AG04450 (cell line): ENCODE results near the gene LRRC71. TPM values are rescaled to one million over a fixed set of nuclear protein-coding genes. Genes with fewer than 3 reads are reported as not detected.

Experiments
- CTCF ChIA-PET: fragments of 300-600, 350-600 bp; formaldehyde crosslinking; extraction: SDS; loops from one replicate; lab custom pipeline; 2022; ENCODE audit warnings: antibody characterized with exemption, inconsistent platforms; lab: Charles Lee
- POLR2A ChIA-PET: fragments of 350-600 bp; formaldehyde crosslinking; extraction: SDS; loops from one replicate; lab custom pipeline; 2021; ENCODE audit warnings: antibody characterized with exemption, inconsistent platforms; lab: Yijun Ruan, JAX
- DNase-seq: peaks from one replicate; pipeline ENCODE4 v3.0.0-alpha.2; 2011; ENCODE audit warnings: low read depth, low spot score
- H3K27ac ChIP-seq: one replicate; pipeline ENCODE4 v1.5.1; 2012; ENCODE audit warnings: low read depth, low read length, control low read depth
- H3K27me3 ChIP-seq: one replicate; pipeline ENCODE4 v1.6.0; 2012; ENCODE audit warnings: low read length; ENCODE audit not compliant: control insufficient read depth, insufficient read depth
- H3K4me3 ChIP-seq: 2 replicates; pipeline ENCODE4 v1.5.1; 2011; ENCODE audit warnings: mild to moderate bottlenecking, low read depth, low read length, control low read depth
- H3K9me3 ChIP-seq: 2 replicates; pipeline ENCODE4 v1.5.1; 2012; ENCODE audit warnings: low read length; ENCODE audit not compliant: control insufficient read depth, insufficient read depth
- polyA plus RNA-seq: library from polyadenylated mRNA; depleted of rRNA; stranded (reverse); fragments of >200 nt; gene quantifications from 2 replicates; pipeline ENCODE4 v1.2.3, GENCODE V29; 2011
- TF ChIP-seq, protein P1 (sequence below): IDR thresholded peaks from 2 replicates; pipeline ENCODE4 v1.5.1; 2011; ENCODE audit warnings: low read depth, low read length, control low read depth, inconsistent platforms

Gene LRRC71
- polyA plus RNA-seq, 1 experiment = not detected

DNA sequence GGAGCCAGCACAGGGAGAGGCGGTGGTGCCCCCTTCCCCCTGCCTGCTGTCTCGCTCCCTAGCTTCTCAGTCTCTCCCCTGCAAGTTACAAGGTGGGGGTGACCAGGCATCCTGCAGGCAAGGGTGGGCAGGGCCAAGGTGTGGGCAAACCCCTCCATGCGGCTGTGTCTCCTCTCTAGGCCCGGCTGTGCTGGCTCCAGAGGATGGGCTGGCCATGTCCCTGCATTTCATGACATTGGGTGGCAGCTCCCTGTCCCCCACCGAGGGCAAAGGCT is 45.2 kb upstream of the LRRC71 start:
- CTCF ChIA-PET = interaction anchor here (0.6 to 4.8 kb wide), 2 partner anchors 15 to 1429 kb away, joined by 3 to 32 read pairs; no protein-coding TSS in a partner anchor
- TF ChIP-seq, protein P1, sequence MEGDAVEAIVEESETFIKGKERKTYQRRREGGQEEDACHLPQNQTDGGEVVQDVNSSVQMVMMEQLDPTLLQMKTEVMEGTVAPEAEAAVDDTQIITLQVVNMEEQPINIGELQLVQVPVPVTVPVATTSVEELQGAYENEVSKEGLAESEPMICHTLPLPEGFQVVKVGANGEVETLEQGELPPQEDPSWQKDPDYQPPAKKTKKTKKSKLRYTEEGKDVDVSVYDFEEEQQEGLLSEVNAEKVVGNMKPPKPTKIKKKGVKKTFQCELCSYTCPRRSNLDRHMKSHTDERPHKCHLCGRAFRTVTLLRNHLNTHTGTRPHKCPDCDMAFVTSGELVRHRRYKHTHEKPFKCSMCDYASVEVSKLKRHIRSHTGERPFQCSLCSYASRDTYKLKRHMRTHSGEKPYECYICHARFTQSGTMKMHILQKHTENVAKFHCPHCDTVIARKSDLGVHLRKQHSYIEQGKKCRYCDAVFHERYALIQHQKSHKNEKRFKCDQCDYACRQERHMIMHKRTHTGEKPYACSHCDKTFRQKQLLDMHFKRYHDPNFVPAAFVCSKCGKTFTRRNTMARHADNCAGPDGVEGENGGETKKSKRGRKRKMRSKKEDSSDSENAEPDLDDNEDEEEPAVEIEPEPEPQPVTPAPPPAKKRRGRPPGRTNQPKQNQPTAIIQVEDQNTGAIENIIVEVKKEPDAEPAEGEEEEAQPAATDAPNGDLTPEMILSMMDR = no peak
- H3K27ac ChIP-seq = no peak overlapping the region
- peaks cover 49% of the 10 kb centered on the region for H3K27me3 ChIP-seq
- H3K4me3 ChIP-seq = no peak overlapping the region
- no peak for DNase-seq
- POLR2A ChIA-PET = no interaction called here
- no peaks in the 10 kb centered on the region; the same call in 1 of the 2 replicates for H3K9me3 ChIP-seq

DNA sequence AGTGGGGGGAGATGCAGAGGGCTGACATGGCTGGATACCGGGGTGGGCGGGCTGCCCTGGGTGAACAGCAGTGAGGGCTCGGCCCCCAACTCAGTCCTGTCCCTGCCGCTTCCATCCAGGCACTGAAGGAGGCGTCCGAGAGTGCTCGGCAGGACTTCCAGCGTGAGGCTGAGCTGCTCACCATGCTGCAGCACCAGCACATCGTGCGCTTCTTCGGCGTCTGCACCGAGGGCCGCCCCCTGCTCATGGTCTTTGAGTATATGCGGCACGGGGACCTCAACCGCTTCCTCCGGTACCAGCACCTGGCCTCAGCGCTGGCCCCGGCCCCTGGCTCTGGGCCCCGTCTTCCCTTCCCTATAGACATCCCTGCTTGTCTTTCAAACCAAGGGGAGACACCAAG is 44.2 kb upstream of the LRRC71 start:
- no peak overlapping the region for H3K4me3 ChIP-seq
- TF ChIP-seq, protein P1 = peak; percentile 44
- POLR2A ChIA-PET = no interaction called here
- DNase-seq = no peak
- CTCF ChIA-PET = interaction anchor here (0.5 to 4.8 kb wide), 8 partner anchors 9 to 44 kb away, joined by 3 to 32 read pairs (median 4); no protein-coding TSS in a partner anchor
- H3K27ac ChIP-seq = no peak overlapping the region
- peaks cover 59% of the 10 kb centered on the region for H3K27me3 ChIP-seq
- no peaks in the 10 kb centered on the region; the same call in 1 of the 2 replicates for H3K9me3 ChIP-seq

DNA sequence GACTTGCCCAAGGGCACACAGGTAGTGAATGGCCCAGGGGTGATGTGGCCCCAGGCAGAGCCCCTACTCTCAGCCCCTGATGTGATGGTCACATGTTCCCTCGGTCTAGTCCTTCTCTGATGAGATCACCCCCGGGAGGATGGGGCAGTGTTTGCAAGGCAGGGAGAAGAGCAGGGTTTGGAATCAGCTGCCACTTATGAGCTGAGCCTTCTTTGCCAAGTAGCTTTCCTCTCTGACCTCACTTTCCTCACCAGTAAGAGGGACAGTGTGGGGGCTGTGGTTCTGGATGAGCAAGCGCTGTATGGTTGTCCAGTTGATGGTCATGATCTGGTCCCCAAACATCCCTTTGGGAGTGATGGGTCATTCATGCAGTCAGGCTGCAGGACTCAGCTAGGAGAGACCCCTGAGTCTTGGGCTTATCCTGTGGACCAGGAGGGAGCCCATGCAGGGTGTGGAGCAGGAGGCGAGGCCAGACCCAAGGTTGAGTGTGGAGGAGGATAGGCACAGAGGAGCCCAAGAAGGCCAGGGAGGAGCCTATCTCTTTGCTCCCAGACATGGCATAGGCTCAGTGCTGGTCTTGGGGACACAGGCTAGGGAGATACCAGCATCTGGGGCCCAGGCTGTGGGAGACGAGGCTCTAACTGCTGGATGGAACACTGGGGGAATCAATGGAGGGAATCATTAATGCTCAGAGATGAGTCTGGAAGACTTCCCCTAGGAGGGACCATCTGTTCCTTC is 42.8 kb upstream of the LRRC71 start:
- Histone ChIP-seq H3K27me3 (peaks cover 72% of the 10 kb centered on the region), H3K9me3 (no peaks in the 10 kb centered on the region; the same call in 1 of the 2 replicates), H3K4me3 (no peak overlapping the region), H3K27ac (no peak overlapping the region)
- TF ChIP-seq, protein P1 = no peak
- no peak for DNase-seq
- CTCF ChIA-PET = interaction anchor here (4.8 kb wide), 1 partner anchor 13 kb away, joined by 32 read pairs; no protein-coding TSS in a partner anchor
- POLR2A ChIA-PET = no interaction called here

DNA sequence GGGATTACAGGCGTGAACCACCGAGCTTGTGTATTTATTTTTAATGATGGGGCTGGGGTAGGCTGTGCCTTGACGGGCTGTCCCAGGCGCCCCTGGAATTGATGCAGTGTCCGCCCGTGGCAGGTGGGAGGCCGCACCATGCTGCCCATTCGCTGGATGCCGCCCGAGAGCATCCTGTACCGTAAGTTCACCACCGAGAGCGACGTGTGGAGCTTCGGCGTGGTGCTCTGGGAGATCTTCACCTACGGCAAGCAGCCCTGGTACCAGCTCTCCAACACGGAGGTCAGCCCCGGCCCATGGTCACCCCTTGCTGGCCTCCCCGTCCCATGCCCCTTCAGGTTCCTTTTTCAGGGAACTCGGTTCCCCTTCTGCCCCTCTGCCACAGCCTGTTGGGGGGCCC is 40.6 kb upstream of the LRRC71 start:
- no peaks in the 10 kb centered on the region for H3K9me3 ChIP-seq
- CTCF ChIA-PET = interaction anchor here (0.5 to 1.5 kb wide), 4 partner anchors 10 to 190 kb away, joined by 3 to 8 read pairs (median 6); partner anchors contain the start of gene NTRK1
- POLR2A ChIA-PET = no interaction called here
- H3K27ac ChIP-seq = no peak overlapping the region
- H3K27me3 ChIP-seq = peaks cover 88% of the 10 kb centered on the region
- no peak overlapping the region for H3K4me3 ChIP-seq
- no peak for DNase-seq
- TF ChIP-seq, protein P1 = no peak

DNA sequence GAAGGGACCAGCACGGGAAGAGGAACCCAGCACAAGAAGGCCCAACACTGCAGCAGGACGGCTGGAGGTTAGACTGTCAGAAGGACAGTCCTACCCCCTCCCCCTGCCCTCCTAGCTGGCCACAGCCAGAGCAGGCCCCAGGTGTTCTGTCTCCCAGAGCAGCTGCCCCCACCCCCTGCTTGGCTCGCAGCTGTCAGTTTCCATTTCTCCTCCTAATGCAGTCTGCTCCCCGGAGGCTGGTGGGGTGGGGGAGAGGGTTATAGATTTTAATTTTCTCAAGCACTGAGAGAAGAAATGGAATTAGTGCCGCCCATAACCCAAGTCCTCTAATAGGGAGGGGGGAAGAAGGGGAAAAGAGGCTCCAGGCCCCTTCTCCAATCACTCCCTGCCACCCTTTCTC is 40.0 kb upstream of the LRRC71 start:
- TF ChIP-seq, protein P1 = no peak
- Histone ChIP-seq H3K9me3 (no peaks in the 10 kb centered on the region), H3K4me3 (no peak overlapping the region), H3K27ac (no peak overlapping the region), H3K27me3 (peaks cover 87% of the 10 kb centered on the region)
- ChIA-PET CTCF (interaction anchor here (0.9 to 1.5 kb wide), 4 partner anchors 10 to 191 kb away, joined by 3 to 8 read pairs (median 6); partner anchors contain the start of gene NTRK1), POLR2A (no interaction called here)
- no peak for DNase-seq
